Stimulated activated naive CD8-positive, alpha-beta T cell treated with anti-CD3 and anti-CD28 coated beads, Interleukin-15, Interleukin-2, amounts not matched to agents 100 U/mL and 50 U/mL, for 24 hours (primary cell): ENCODE measurements around the gene ENOX2.
"Not testable (repeated sequence)": the region's sequence is repeated elsewhere in the genome, so short reads cannot be mapped to it uniquely, and the experiment has no call there.

Source experiments
- ATAC-seq: fragments of 150-1000 bp; cut with Tn5 transposase; one replicate; pipeline ENCODE4 v1.10.0; 2021
- DNase-seq: peaks from one replicate; pipeline ENCODE4 v3.0.0; 2021

The ENOX2 gene

GRCh38 chrX:130756233-130756632 lies 146.8 kb downstream of the ENOX2 start:
- no peak for ATAC-seq
- no peak for DNase-seq

- ATAC-seq (no peak), DNase-seq (no peak)
Measured at GRCh38 chrX:130754353-130754752, 148.7 kb downstream of the ENOX2 start.

GRCh38 chrX:130746709-130747342 lies 156.2 kb downstream of the ENOX2 start:
- DNase-seq, result no peak
- no peak for ATAC-seq

GRCh38 chrX:130746077-130746476 lies 156.9 kb downstream of the ENOX2 start:
- DNase-seq (no peak), ATAC-seq (no peak)

- ATAC-seq, result no peak
Measured at GRCh38 chrX:130741584-130741983, 161.4 kb downstream of the ENOX2 start.

GRCh38 chrX:130741151-130741550 lies 161.9 kb downstream of the ENOX2 start:
- ATAC-seq, result no peak
- DNase-seq, result no peak

More at GRCh38 chrX:130741584-130741983, 161.4 kb downstream of the ENOX2 start:
- DNase-seq, result no peak

GRCh38 chrX:130738638-130739195 lies 164.3 kb downstream of the ENOX2 start:
- DNase-seq (no peak), ATAC-seq (no peak)

GRCh38 chrX:130734713-130735112 lies 168.3 kb downstream of the ENOX2 start:
- ATAC-seq (no peak), DNase-seq (no peak)

GRCh38 chrX:130728208-130728607 lies 174.8 kb downstream of the ENOX2 start:
- no peak for ATAC-seq
- DNase-seq, result no peak

- DNase-seq, result no peak
Measured at GRCh38 chrX:130726661-130727060, 176.3 kb downstream of the ENOX2 start.

GRCh38 chrX:130725519-130725918 lies 177.5 kb downstream of the ENOX2 start:
- ATAC-seq, result no peak

More at GRCh38 chrX:130726661-130727060, 176.3 kb downstream of the ENOX2 start:
- no peak for ATAC-seq

GRCh38 chrX:130719413-130719812 lies 183.6 kb downstream of the ENOX2 start:
- DNase-seq (no peak), ATAC-seq (no peak)

More at GRCh38 chrX:130725519-130725918, 177.5 kb downstream of the ENOX2 start:
- DNase-seq, result no peak

- DNase-seq (no peak), ATAC-seq (no peak)
Measured at GRCh38 chrX:130718137-130718536, 184.9 kb downstream of the ENOX2 start.

- ATAC-seq, result no peak
- DNase-seq, result no peak
Measured at GRCh38 chrX:130716781-130717413, 186.1 kb downstream of the ENOX2 start.

GRCh38 chrX:130716346-130716745 lies 186.7 kb downstream of the ENOX2 start:
- DNase-seq (no peak), ATAC-seq (no peak)

GRCh38 chrX:130715299-130715698 lies 187.7 kb downstream of the ENOX2 start:
- no peak for DNase-seq
- no peak for ATAC-seq

GRCh38 chrX:130714665-130715064 lies 188.3 kb downstream of the ENOX2 start:
- no peak for ATAC-seq
- no peak for DNase-seq

- DNase-seq (no peak), ATAC-seq (no peak)
Measured at GRCh38 chrX:130714135-130714534, 188.9 kb downstream of the ENOX2 start.

- ATAC-seq, DNase-seq: not testable (repeated sequence)
Measured at GRCh38 chrX:130709178-130709577, 193.8 kb downstream of the ENOX2 start.

GRCh38 chrX:130705591-130705990 lies 197.4 kb downstream of the ENOX2 start:
- no peak for ATAC-seq
- no peak for DNase-seq

- DNase-seq, result no peak
- ATAC-seq, result no peak
Measured at GRCh38 chrX:130704053-130705038, 198.7 kb downstream of the ENOX2 start.
